Heart left ventricle (tissue), 16 donors: Measurements from ENCODE around the gene STK32C. TPM values are rescaled to one million over a fixed set of nuclear protein-coding genes. Genes with fewer than 3 reads are reported as not detected.
A peak's percentile ranks its signal among the peaks of the same experiment; 100 is the strongest.

ENCODE experiments used
- ATAC-seq, 4 donors: fragments of 200-7000 bp; cut with Tn5 transposase; one replicate each; pipeline ENCODE4 v1.9.1; 2020 to 2022; ENCODE audit warnings: moderate library complexity in 4 of 4, mild to moderate bottlenecking in 3 of 4, moderate number of reproducible peaks in 1 of 4
- DNase-seq, 5 donors: peaks; one replicate each; pipeline ENCODE4 v3.0.0-alpha.2; 2020
- H3K27ac ChIP-seq, 12 donors: fragments of 200-600 bp; sonication (generic) in 4 of 12; one replicate each; pipeline versions ENCODE4 v1.5.0 to v1.8.0; 2016 to 2022; ENCODE audit warnings: mild to moderate bottlenecking in 2 of 12
- H3K27me3 ChIP-seq, 9 donors: fragments of 200-600 bp; sonication (generic) in 2 of 9; one replicate each; pipeline versions ENCODE4 v1.5.1 to v1.8.0; 2016 to 2022; ENCODE audit warnings: mild to moderate bottlenecking in 3 of 9
- H3K36me3 ChIP-seq, 9 donors: fragments of 200-600 bp; sonication (generic) in 2 of 9; one replicate each; pipeline versions ENCODE4 v1.5.0 to v1.8.0; 2018 to 2022; ENCODE audit warnings: mild to moderate bottlenecking in 2 of 9
- H3K4me1 ChIP-seq, 12 donors: fragments of 200-600 bp; sonication (generic) in 4 of 12; one replicate each; pipeline versions ENCODE4 v1.5.0 to v1.8.0; 2016 to 2022; ENCODE audit warnings: mild to moderate bottlenecking in 3 of 12
- H3K4me3 ChIP-seq, 12 donors: fragments of 200-600 bp; sonication (generic) in 4 of 12; one replicate each; pipeline versions ENCODE4 v1.5.0 to v1.8.0; 2017 to 2022; ENCODE audit warnings: mild to moderate bottlenecking in 9 of 12, moderate library complexity in 4 of 12
- H3K9me3 ChIP-seq, 12 donors: fragments of 200-600 bp; sonication (generic) in 4 of 12; one replicate each; pipeline versions ENCODE4 v1.5.0 to v1.8.0; 2016 to 2022; ENCODE audit warnings: mild to moderate bottlenecking in 1 of 12
- CTCF ChIP-seq, 12 donors: fragments of 200-600 bp; sonication (generic) in 4 of 12; IDR thresholded peaks; one replicate each; pipeline versions ENCODE4 v1.5.0 to v1.8.0; 2018 to 2022; ENCODE audit warnings: antibody characterized with exemption in 12 of 12, mild to moderate bottlenecking in 5 of 12
- POLR2A ChIP-seq, 2 donors: fragments of 450-650 bp; IDR thresholded peaks; one replicate each; pipeline ENCODE4 v1.6.1; 2017; ENCODE audit warnings: antibody characterized with exemption in 2 of 2, mild to moderate bottlenecking in 2 of 2, moderate library complexity in 2 of 2
- WGBS, 4 donors: extraction: QIAGEN DNeasy Blood & Tissue Kit in 2 of 4; methylation state at CpG; one replicate each; pipeline versions ENCODE4 v1.1.5 to v1.1.7; 2013 to 2018; 5-methylcytosine and 5-hydroxymethylcytosine counted together
- intact Hi-C, 10 donors: fragments of 100-400 bp; cut with DNase I; formaldehyde crosslinking; loops; one replicate each; pipeline versions ENCODE4 v1.11.1 to v1.14.2; 2022
- polyA plus RNA-seq, 2 donors: library from polyadenylated mRNA; stranded (reverse); fragments of 200-250 nt; gene quantifications; one replicate each; pipeline ENCODE4 v1.2.3, GENCODE V29; 2013
- total RNA-seq, 9 donors: library from RNA; depleted of rRNA in 2 of 9; stranded (reverse); fragments of >200 nt in 2 of 9; fragmentation: NEBNext Ultra II Directional in 3 of 9; extraction: Animal tissue kit (Norgen Biotek cat#: 25700) in 3 of 9; gene quantifications; one replicate each; pipeline versions ENCODE4 v1.1.0 to v1.2.4, GENCODE V29; 2016 to 2023
- donor health status: ischemic (EF 13 %, LVEDD 7.1; RV severe dilation, severe dysfunction).
- donor health status: healthy with polysubstance abuse.
- donor health status: DM: no; HTN: yes; CAD: no.
- donor health status: DM: no; HTN: no; CAD: no.
- donor health status: ischemic (EF 25% LVEDD 6.9; RV normal size, moderate dysfunction).
- donor health status: ischemic (EF 25% LVEDD 5.7; RV mildly dilated, moderate dysfunction).
- donor health status: healthy.
- donor health status: DM: yes; HTN: yes; CAD: no.
- donor health status: ischemic (EF 35%, LVEDD 5.7; RV mildly dilated, moderate dysfunction).
- donor health status: nonischemic (EF 11% LVEDD 7.7; RV severe dilation, severe dysfunction).
- donor health status: DM: yes; HTN: yes; CAD: no.
- donor health status: PGD.
- donor health status: ischemic (EF 29% LVEDD 5.4; RV normal size, mild dysfunction).
- donor health status: nonischemic (EF 23%, LVEDD 6.1; RV moderate dilation, normal function).

Gene STK32C
- total and polyA plus RNA-seq, 11 donors = 3.8 to 9.8 (median 6.2) TPM

DNA sequence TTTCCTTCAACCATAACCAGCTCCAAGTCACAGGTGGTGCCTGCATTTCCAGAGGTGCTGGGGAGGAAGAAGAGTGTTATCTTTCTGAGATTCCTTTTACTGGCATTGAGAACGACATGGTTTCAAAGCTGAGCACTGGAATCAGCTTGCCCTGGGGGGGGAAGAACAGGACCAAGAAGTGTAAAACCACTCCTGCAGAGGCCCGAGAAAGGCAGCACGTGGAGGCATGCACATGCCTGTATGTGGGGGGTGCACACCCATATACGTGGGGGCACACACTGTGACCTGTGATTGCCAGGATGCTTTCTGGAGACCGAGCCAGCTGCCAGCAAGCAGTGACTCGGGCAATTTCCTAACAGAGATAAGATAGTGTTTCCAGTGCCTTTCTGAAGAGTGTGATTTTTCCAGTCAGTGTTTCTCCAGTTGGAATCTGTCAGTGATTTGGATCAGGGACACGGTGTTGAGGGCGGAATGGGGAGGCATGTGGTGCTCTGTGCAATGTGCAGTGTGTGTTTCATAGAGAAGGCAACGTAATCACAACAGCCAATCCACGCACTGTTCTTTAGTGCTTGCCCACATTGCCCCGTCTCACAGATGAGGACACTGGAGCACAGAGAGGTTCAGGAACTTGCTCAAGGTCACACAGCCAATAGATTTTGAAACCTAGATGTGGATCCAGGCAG lies 28.5 kb upstream of the STK32C start:
- WGBS, 4 donors = 33 to 49% (median 40%) methylated on average over 11 of the region's 11 CpGs
- intact Hi-C loops = no loop called here
- TF ChIP-seq CTCF (IDR thresholded peaks at IDR 0.05) (no peak), POLR2A (IDR thresholded peaks at IDR 0.05) (no peak)
- Histone ChIP-seq H3K27ac (peak overlapping the region in 10 of 12 donors; percentile 19 to 80 (median 56)), H3K4me1 (peaks cover 0 to 31% (median 14%) of the 10 kb centered on the region in 12 donors), H3K27me3 (no peaks in the 10 kb centered on the region), H3K9me3 (no peaks in the 10 kb centered on the region), H3K4me3 (peak overlapping the region in 8 of 12 donors; percentile 48 to 58 (median 55)), H3K36me3 (peaks cover 0 to 12% (median 4%) of the 10 kb centered on the region in 9 donors)
- DNase-seq = peak in 1 of 5 donors; percentile 56
- ATAC-seq = peak in 3 of 4 donors; percentile 33 to 57 (median 54)

DNA sequence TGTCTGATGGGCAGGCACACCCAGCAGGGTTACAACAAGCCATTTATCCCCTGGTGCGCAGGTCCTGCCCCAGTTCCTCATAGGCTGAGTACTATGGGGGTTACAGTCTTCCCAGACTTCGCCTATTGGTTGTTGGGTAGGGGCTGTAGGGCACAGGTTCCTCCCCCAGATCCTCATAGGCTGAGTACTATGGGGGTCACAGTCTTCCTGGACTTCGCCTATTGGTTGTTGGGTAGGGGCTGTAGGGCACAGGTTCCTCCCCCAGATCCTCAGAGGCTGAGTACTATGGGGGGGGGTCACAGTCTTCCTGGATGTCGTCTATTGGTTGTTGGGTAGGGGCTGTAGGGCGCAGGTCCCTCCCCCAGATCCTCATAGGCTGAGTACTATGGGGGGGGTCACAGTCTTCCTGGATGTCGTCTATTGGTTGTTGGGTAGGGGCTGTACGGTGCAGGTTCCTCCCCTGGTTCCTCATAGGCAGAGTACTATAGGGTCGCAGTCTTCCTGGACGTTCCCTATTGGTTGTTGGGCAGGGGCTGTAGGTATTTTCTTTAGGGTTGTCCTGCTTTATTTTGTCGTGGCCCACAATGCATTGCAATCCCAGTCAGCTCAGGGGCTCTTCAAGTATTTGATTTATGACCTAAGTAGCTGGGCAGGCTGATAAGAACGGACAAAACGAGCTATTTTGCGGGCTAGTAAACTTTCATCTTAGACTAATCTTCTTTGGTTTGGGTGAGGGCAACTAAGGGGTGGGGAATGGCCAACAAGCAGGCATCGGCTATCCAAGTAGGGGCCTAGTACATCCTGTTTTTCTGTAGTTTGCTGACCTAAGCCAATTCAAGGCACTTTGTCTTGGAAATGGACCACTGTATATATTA lies 27.7 kb upstream of the STK32C start:
- peak overlapping the region in 8 of 12 donors; percentile 19 to 80 (median 56) for H3K27ac ChIP-seq
- H3K36me3 ChIP-seq = peaks cover 0 to 12% (median 4%) of the 10 kb centered on the region in 9 donors
- no peaks in the 10 kb centered on the region for H3K9me3 ChIP-seq
- no peak for TF ChIP-seq CTCF (IDR thresholded peaks at IDR 0.05)
- TF ChIP-seq POLR2A (IDR thresholded peaks at IDR 0.05) = no peak
- WGBS, 4 donors = 81 to 86% (median 84%) methylated on average over 13 to 14 of the region's 14 CpGs
- peak overlapping the region in 1 of 12 donors; percentile 29 for H3K4me3 ChIP-seq
- intact Hi-C loops = no loop called here
- H3K4me1 ChIP-seq = peaks cover under 1 to 34% (median 18%) of the 10 kb centered on the region in 12 donors
- ATAC-seq (peak in 2 of 4 donors; percentile 33 to 37), DNase-seq (peak in 2 of 5 donors; percentile 33 to 61)
- H3K27me3 ChIP-seq = no peaks in the 10 kb centered on the region

GRCh38 chr10:132334631-132335188 lies 27.0 kb upstream of the STK32C start:
- H3K27ac ChIP-seq = peak overlapping the region in 1 of 12 donors; percentile 53
- H3K27me3 ChIP-seq = no peaks in the 10 kb centered on the region
- ATAC-seq (no peak), DNase-seq (no peak)
- no peak for TF ChIP-seq CTCF (IDR thresholded peaks at IDR 0.05)
- no peak for TF ChIP-seq POLR2A (IDR thresholded peaks at IDR 0.05)
- intact Hi-C loops = no loop called here
- peaks cover 0 to 12% (median 4%) of the 10 kb centered on the region in 9 donors for H3K36me3 ChIP-seq
- WGBS, 4 donors = 91 to 96% (median 95%) methylated on average over 4 of the region's 4 CpGs
- H3K4me1 ChIP-seq = peaks cover 4 to 41% (median 25%) of the 10 kb centered on the region in 12 donors
- no peaks in the 10 kb centered on the region for H3K9me3 ChIP-seq
- peak overlapping the region in 1 of 12 donors; percentile 29 for H3K4me3 ChIP-seq
